PC-3 (cell line): ENCODE measurements around the gene SMIM10L1.

ENCODE experiments used
- CTCF ChIP-seq: fragments of 300-600 bp; sonication (generic); conservative IDR thresholded peaks from 2 replicates; pipeline ENCODE4 v1.5.1; 2017; ENCODE audit warnings: antibody characterized with exemption, low read depth, mild to moderate bottlenecking, low read length
- EZH2 ChIP-seq: fragments of 300-600 bp; sonication (generic); IDR thresholded peaks from one replicate; pipeline ENCODE4 v1.6.1; 2017; ENCODE audit warnings: antibody characterized with exemption, mild to moderate bottlenecking, low read length; ENCODE audit not compliant: unreplicated experiment
- EZH2phosphoT487 ChIP-seq: fragments of 300-600 bp; sonication (generic); IDR thresholded peaks from 2 replicates; pipeline ENCODE4 v1.6.1; 2018; ENCODE audit warnings: mild to moderate bottlenecking, antibody characterized with exemption, low read length, borderline replicate concordance

GRCh38 chr12:11162502-11162901, 8.5 kb upstream of the SMIM10L1 start:
- TF ChIP-seq CTCF: no peak
- TF ChIP-seq EZH2phosphoT487: no peak
- TF ChIP-seq EZH2: no peak
